ENCODE measurements around the gene PPY. TPM values are rescaled to one million over a fixed set of nuclear protein-coding genes. Genes with fewer than 3 reads are reported as not detected.
A peak's percentile ranks its signal among the peaks of the same experiment; 100 is the strongest.

PPY gene
- total RNA-seq, 1 experiment from 2014 or later = not detected

GRCh38 chr17:43891851-43892646, 50.2 kb downstream of the PPY start:
- ChIA-PET CTCF (interaction anchor here (1.0 to 4.3 kb wide), 8 partner anchors 10 to 408 kb away, joined by 3 to 49 read pairs (median 5); partner anchors contain the start of genes CD300LG, DHX8 and MPP2), POLR2A (no interaction called here)
- Mint-ChIP-seq H3K27me3 (ENCODE audit: low read depth) (no peaks in the 10 kb centered on the region), H3K4me1 (peaks cover 34% of the 10 kb centered on the region), H3K9me3 (no peaks in the 10 kb centered on the region), H3K36me3 (peaks cover 12% of the 10 kb centered on the region; the same call in 1 of the 2 replicates), H3K27ac (peak overlapping the region; percentile 94), H3K4me3 (peak overlapping the region; percentile 37)
- TF ChIP-seq NFYB (CRISPR knock-in tag; conservative IDR thresholded peaks at IDR 0.05; ENCODE audit: low read depth) (no peak), MAX (CRISPR knock-in tag; IDR thresholded peaks at IDR 0.05) (no peak), ZNF425 (CRISPR knock-in tag; conservative IDR thresholded peaks at IDR 0.05) (no peak), MXD4 (CRISPR knock-in tag; IDR thresholded peaks at IDR 0.05; ENCODE audit: borderline replicate concordance) (no peak), GRHL2 (CRISPR knock-in tag; IDR thresholded peaks at IDR 0.05; ENCODE audit: insufficient replicate concordance, severe bottlenecking) (no peak)
- ATAC-seq = peak; percentile 93
- peak; percentile 33 for DNase-seq (ENCODE audit: low spot score)

Other genes with a start within 250 kb of the PPY start
- 0.07 to 0.25 TPM in 2 of 3 replicates, not detected in the other for gene SOST, start 183.7 kb downstream of the PPY start, total RNA-seq (2021)
- gene DUSP3, start 163.5 kb downstream of the PPY start, total RNA-seq (2021) = 28.4 to 31.5 TPM (median 30.0 TPM) in 3 replicates
- 0.09 to 0.14 TPM (median 0.13 TPM) in 3 replicates for gene CFAP97D1, start 162.0 kb downstream of the PPY start, total RNA-seq (2021)
- gene MPP3, start 109.3 kb downstream of the PPY start, total RNA-seq (2021) = 9.2 to 11.3 TPM (median 10.3 TPM) in 3 replicates
- not detected in 3 replicates for gene CD300LG, start 95.3 kb downstream of the PPY start, total RNA-seq (2021)
- 29.3 to 31.4 TPM (median 29.9 TPM) in 3 replicates for gene MPP2, start 34.9 kb downstream of the PPY start, total RNA-seq (2021)
- 0.72 to 1.1 TPM (median 0.94 TPM) in 3 replicates for gene PYY, start 11.5 kb upstream of the PPY start, total RNA-seq (2021)
- 6.1 to 8.6 TPM (median 7.6 TPM) in 3 replicates for gene NAGS, start 62.1 kb upstream of the PPY start, total RNA-seq (2021)
- gene TMEM101, start 72.5 kb upstream of the PPY start, total RNA-seq (2021) = 32.1 to 36.3 TPM (median 32.7 TPM) in 3 replicates
- gene LSM12, start 124.2 kb upstream of the PPY start, total RNA-seq (2021) = 96.8 to 102 TPM (median 98.0 TPM) in 3 replicates
- gene G6PC3, start 128.3 kb upstream of the PPY start, total RNA-seq (2021) = 121 to 122 TPM (median 121 TPM) in 3 replicates
- gene HDAC5, start 181.2 kb upstream of the PPY start, total RNA-seq (2021) = 54.0 to 61.6 TPM (median 59.0 TPM) in 3 replicates
- 22.4 to 23.9 TPM (median 23.7 TPM) in 3 replicates for gene HROB, start 199.5 kb upstream of the PPY start, total RNA-seq (2021)
- 0.11 to 0.23 TPM (median 0.14 TPM) in 3 replicates for gene ASB16, start 228.2 kb upstream of the PPY start, total RNA-seq (2021)
- gene TMUB2, start 244.5 kb upstream of the PPY start, total RNA-seq (2021) = 21.9 to 26.9 TPM (median 25.3 TPM) in 3 replicates